ENCODE data around the gene PCCB.
"Not testable (repeated sequence)": the region's sequence is repeated elsewhere in the genome, so short reads cannot be mapped to it uniquely, and the experiment has no call there.

PCCB gene

GRCh38 chr3:136327671-136328070 is 77.5 kb downstream of the PCCB start:
- intact Hi-C loops (cut with DNase I; ENCODE audit: low total_unique reads) = no loop called here
- DNase-seq = no peak

GRCh38 chr3:136329593-136329992 is 79.5 kb downstream of the PCCB start:
- no peaks in the 10 kb centered on the region for H3K9me3 ChIP-seq
- intact Hi-C loops (cut with DNase I; ENCODE audit: low total_unique reads) = no loop called here
- DNase-seq = no peak
- no peaks in the 10 kb centered on the region for H3K27me3 ChIP-seq
- H3K36me3 ChIP-seq = peaks cover 40 to 51% (median 48%) of the 10 kb centered on the region in 3 donors
- TF ChIP-seq CTCF (IDR thresholded peaks at IDR 0.05) = no peak
- no peaks in the 10 kb centered on the region for H3K4me1 ChIP-seq
- no peak overlapping the region for H3K4me3 ChIP-seq
- H3K27ac ChIP-seq = no peak overlapping the region

More at GRCh38 chr3:136327671-136328070, 77.5 kb downstream of the PCCB start:
- H3K27me3 ChIP-seq = no peaks in the 10 kb centered on the region
- peaks cover 0 to 13% (median 0%) of the 10 kb centered on the region in 3 donors for H3K9me3 ChIP-seq
- peaks cover 37 to 53% (median 45%) of the 10 kb centered on the region in 3 donors for H3K36me3 ChIP-seq
- TF ChIP-seq CTCF (IDR thresholded peaks at IDR 0.05) = no peak
- H3K4me3 ChIP-seq = no peak overlapping the region
- no peaks in the 10 kb centered on the region for H3K4me1 ChIP-seq
- H3K27ac ChIP-seq = no peak overlapping the region

GRCh38 chr3:136330900-136331299 is 80.8 kb downstream of the PCCB start:
- Histone ChIP-seq H3K27me3 (no peaks in the 10 kb centered on the region), H3K27ac (no peak overlapping the region), H3K36me3 (peaks cover 36 to 64% (median 58%) of the 10 kb centered on the region in 3 donors), H3K4me1 (no peaks in the 10 kb centered on the region), H3K9me3 (no peaks in the 10 kb centered on the region), H3K4me3 (no peak overlapping the region)
- no peak for TF ChIP-seq CTCF (IDR thresholded peaks at IDR 0.05)
- DNase-seq = no peak
- intact Hi-C loops (cut with DNase I; ENCODE audit: low total_unique reads) = no loop called here

GRCh38 chr3:136332302-136332701 is 82.2 kb downstream of the PCCB start:
- H3K9me3 ChIP-seq = no peaks in the 10 kb centered on the region
- no peaks in the 10 kb centered on the region for H3K4me1 ChIP-seq
- no peak for TF ChIP-seq CTCF (IDR thresholded peaks at IDR 0.05)
- no peak for DNase-seq
- intact Hi-C loops (cut with DNase I; ENCODE audit: low total_unique reads) = no loop called here
- H3K27me3 ChIP-seq = no peaks in the 10 kb centered on the region
- H3K36me3 ChIP-seq = peaks cover 27 to 66% (median 51%) of the 10 kb centered on the region in 3 donors
- no peak overlapping the region for H3K4me3 ChIP-seq
- no peak overlapping the region for H3K27ac ChIP-seq

- intact Hi-C loops (cut with DNase I; ENCODE audit: low total_unique reads) = no loop called here
- no peak overlapping the region for H3K27ac ChIP-seq
- H3K4me3 ChIP-seq = no peak overlapping the region
- no peak for DNase-seq
- peaks cover 26 to 66% (median 51%) of the 10 kb centered on the region in 3 donors for H3K36me3 ChIP-seq
- H3K27me3 ChIP-seq = no peaks in the 10 kb centered on the region
- TF ChIP-seq CTCF (IDR thresholded peaks at IDR 0.05) = no peak
- H3K4me1 ChIP-seq = no peaks in the 10 kb centered on the region
- H3K9me3 ChIP-seq = no peaks in the 10 kb centered on the region
Measured at GRCh38 chr3:136332776-136333175, 82.6 kb downstream of the PCCB start.

- no peak for TF ChIP-seq CTCF (IDR thresholded peaks at IDR 0.05)
- Histone ChIP-seq H3K9me3 (no peaks in the 10 kb centered on the region), H3K27me3 (no peaks in the 10 kb centered on the region), H3K27ac (no peak overlapping the region), H3K4me3 (no peak overlapping the region), H3K4me1 (no peaks in the 10 kb centered on the region), H3K36me3 (peaks cover 13 to 59% (median 57%) of the 10 kb centered on the region in 3 donors)
- intact Hi-C loops (cut with DNase I; ENCODE audit: low total_unique reads) = no loop called here
- no peak for DNase-seq
Measured at GRCh38 chr3:136334209-136334608, 84.1 kb downstream of the PCCB start.

- H3K4me1 ChIP-seq; H3K27ac ChIP-seq; DNase-seq; H3K4me3 ChIP-seq; H3K9me3 ChIP-seq; H3K27me3 ChIP-seq; intact Hi-C loops (cut with DNase I; ENCODE audit: low total_unique reads): not testable (repeated sequence)
- peaks cover 12 to 59% (median 59%) of the 10 kb centered on the region in 3 donors for H3K36me3 ChIP-seq
Measured at GRCh38 chr3:136334726-136335125, 84.6 kb downstream of the PCCB start.

Data from tibial artery (tissue), 4 donors.